COLO668 (cell line): ENCODE results near the gene ANAPC1.
"Not testable (repeated sequence)": the region's sequence is repeated elsewhere in the genome, so short reads cannot be mapped to it uniquely, and the experiment has no call there.

Experiments
- DNase-seq: peaks from one replicate; lab custom pipeline; 2025; ENCODE audit not compliant: unreplicated experiment; lab: John Stamatoyannopoulos, UW

ANAPC1 gene

DNA sequence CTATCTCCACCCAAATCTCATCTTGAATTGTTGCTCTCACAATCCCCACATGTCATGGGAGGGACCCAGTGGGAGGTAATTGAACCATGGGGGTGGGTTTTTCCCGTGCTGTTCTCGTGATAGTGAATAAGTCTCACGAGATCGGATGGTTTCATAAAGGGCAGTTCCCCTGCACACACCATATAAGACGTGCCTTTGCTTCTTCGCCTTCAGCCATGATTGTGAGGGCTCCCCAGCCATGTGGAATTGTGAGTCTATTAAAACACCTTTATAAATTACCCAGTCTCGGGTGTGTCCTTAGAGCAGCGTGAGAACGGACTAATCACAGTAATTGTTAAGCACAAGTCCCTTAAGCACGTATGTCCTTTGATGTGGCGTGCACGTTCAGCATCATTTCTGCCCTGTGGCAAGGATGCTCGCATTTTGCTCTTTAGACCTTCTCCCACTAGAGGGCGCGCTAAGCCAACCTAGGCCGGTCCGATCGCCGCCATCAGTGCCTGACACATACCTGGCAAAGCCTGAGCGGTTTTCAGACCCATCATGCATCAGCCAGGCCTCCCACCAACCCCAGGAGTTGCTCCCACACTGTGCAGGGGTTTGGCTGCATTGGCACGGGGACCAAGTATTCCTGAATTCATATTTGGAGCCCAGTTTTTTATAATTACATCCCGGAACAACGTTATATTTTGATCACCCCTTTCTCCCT lies 136.4 kb downstream of the ANAPC1 start:
- not testable (repeated sequence) for DNase-seq

DNA sequence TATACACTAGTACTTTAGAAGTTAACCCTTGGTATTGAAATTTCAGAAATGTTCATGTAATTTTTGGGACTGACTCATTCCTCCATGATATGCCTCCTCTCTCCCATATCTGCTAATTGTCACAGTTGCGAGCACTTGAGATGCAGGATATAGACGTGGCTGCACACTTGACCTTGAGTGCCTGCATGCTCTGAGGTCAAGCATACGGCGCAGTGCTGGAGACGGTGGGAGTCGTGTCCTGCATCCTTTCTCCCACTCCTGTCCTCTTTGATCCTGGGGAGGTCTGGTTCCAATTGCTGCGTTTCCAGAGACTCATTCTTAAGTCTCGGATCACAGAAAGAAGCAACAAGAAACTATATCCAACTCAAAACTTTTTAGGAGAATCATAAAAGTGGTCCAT lies 139.2 kb downstream of the ANAPC1 start:
- not testable (repeated sequence) for DNase-seq

DNA sequence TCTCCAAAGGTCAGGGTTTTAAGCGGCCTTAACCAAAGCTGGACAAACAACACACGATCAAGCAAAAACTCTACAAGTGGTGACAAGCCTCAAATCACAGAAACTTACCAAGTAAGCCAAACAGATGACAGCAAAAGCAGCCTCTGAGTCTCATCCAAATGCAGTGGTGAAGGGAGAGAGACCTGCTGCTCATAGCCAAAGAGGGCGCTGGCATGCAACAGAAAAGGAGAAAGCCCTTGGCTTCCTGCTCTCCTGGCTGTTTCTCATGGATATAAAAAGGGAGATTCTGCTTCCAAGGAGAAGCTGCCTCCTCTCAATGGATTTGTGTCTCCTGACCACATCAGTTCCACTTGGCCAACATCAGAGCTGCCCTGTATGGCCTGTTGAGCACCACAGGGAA lies 142.5 kb downstream of the ANAPC1 start:
- DNase-seq, result not testable (repeated sequence)

DNA sequence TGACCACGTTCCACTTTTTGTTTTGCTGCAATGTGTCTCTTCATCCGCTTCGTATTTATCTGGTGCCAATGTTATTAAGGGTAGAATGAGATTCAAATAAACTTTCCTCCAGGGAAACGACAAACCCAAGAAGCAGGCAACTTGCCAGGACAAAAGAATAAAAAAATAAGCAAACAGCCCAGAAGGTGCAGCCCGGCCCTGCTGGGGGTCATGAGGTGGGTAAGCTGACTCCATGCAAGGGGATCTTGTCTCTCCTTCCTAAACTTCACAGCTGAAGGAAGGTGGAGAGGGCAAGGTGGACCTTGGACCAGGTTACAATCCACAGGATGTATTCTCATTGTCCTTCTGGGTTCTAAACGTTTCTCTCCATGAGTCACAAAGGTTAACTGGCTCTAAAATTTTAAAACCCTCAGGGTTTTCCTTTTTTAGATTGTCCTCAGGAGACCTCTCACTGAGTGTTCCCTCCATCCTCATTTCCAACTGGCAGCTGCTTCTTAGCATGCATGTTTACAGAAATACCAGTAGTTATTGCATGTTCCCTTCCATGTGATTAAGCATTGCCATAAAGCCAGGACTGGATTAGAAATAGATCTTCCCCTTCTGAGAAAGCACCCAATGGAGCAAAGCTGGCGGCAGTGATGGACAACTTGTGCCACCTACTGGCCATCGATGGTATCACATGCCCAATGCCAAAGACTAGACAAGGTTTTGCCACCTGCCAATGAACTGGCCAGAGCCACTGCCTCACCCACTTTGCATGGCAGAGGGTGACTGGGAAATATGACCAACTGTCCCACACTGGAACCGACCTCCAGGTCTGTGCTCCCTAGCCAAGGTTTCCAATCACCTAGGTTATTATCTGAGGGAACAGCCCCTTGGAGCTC lies 147.9 kb downstream of the ANAPC1 start:
- DNase-seq, result not testable (repeated sequence)

DNA sequence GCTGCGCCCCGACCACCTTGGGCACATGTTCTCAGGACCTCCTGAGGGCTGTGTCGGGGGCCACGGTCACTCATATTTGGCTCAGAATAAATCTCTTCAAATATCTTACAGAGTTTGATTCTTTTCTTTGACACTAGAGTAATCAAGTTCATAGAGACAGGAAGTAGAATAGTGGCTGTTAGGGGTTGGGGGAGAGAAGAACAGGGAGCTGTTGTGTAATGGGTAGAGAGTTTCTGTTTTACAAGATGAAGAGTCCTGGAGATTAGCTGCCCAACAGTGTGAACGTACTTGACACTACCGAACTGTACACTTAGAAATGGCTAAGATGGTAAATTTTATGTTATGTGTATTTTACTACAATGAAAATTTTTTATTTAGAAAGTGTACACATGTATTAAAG lies 148.6 kb downstream of the ANAPC1 start:
- DNase-seq, result not testable (repeated sequence)

DNA sequence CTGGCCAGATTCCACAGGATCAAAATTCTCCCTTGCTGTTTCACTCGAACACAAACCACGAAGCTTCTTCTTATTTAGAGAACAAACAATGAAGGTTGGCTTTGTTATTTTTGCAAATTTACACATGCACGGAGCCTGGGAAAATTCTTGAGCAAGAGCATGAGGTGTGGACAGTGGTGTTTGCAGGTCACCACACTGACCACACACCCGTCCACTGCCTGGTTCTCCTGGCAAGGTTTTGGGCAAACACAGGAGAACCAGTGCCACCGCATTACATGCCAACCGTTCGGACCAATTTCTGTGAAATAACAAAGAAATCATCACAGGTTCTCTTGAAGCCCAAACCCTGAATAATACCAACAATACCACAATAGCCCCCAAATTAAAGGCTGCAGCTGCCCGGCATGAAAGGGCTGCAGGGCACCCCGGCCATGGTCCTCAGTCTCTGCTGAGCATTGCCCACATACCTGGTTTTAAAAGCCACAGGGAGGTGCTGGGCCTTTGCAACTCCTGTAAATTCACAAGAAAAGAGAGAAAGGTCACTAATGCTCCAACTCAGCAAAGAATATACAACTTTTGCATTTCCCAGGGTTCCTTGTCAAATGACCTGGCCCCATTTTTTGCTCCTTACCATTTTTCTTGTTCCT lies 154.1 kb downstream of the ANAPC1 start:
- DNase-seq, result not testable (repeated sequence)

DNA sequence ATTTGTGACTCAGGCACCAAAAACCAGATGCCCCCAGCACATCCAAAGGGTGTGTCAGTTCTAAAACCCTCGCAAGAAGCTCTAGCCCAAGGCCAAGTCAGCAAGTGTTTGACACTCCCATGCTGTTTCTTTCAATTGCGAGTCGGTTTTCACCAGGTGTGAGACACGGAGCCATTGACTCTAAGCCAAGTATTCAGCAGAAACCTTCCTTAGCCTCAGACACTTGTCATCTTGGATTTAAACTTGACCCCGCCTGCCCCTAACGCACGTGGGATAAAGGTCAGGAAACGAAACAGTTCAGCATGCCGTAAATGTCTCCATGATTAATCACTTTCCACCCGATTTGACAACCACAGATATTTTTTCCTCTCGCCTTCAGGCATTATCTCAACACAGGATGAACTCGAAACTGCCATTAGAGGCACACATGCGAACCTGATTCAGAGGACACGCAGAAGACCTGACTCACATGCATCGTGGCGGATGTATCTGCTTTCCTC lies 156.3 kb downstream of the ANAPC1 start:
- not testable (repeated sequence) for DNase-seq

DNA sequence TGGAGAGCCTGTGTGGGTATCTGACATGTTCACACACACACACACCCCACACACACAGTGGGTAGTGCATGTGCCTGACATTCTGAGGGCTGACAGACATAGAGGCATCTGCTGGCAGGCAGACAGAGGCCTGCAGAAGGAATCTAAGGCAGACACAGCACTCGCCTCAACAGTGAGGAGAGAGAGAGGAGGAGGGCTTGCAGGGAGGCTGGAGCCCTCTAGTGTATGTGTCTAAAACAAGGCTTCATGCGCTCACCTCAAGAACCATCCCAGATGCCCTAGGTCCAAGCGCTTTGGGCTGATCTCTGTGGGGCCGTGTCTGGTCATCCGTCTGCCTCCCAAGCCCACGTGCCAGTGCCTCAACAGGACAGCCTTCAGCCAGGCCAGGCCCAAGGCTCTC lies 158.3 kb downstream of the ANAPC1 start:
- not testable (repeated sequence) for DNase-seq

DNA sequence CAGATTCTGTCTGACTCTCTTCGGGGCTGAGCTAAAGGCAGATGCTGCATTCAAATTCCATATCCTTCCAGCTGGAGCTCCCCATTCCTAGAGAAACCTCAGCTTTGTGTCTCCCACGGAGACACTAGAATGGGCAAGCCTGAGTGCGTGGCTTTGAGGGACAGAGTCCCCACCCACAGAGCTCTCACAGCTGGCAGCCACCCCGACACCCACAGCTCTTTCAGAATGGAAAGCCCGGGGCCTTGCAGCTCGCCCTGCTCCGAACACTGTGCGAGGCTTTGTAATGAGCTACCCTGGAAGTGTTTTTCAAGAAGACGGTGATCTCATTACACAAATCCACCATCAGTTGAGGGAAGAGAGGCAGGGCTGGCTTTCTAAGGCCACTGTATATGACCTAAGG lies 164.4 kb downstream of the ANAPC1 start:
- DNase-seq, result not testable (repeated sequence)
